ENCODE data around the gene RIMBP3B. TPM values are rescaled to one million over a fixed set of nuclear protein-coding genes. Genes with fewer than 3 reads are reported as not detected.
A peak's percentile ranks its signal among the peaks of the same experiment; 100 is the strongest.
"Not testable (repeated sequence)": the region's sequence is repeated elsewhere in the genome, so short reads cannot be mapped to it uniquely, and the experiment has no call there.

Gene RIMBP3B
- total RNA-seq, 6 experiments from 2014 or later: 0.04 TPM; not detected in 5

DNA sequence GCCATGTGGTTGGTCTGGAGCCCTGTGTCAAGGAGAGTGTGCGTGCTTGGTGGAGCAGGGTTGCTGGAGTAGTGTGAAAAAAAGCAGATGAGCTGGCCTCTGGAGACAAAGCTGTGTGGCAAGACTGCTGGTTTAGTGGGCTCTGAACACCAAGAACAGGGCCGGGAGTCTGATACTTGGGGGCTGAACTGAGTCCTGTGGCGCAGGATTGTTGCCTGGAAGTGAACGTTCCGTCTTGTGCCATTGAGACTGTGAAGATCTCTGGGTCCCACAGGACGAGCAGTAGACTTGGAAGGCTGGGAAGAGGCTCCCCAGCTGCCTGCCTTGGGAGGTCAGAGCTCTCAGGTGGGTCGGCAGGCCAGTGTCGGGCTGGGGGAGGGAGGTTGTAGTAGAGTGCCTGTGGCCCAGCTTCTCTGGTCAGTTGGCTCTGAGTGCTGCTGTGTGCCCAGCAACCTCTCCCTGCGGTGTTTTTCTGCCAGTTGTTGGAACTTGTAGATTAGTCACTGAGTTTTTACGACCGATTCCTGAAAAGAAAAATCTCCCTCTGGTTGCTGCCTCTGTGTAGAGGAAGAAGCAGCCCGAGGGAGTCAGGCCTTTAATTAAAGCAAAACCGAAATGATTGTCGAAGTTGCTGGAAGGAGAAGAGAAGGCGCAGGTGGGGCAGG is 35.6 kb downstream of the RIMBP3B start:
- H3K4me1 ChIP-seq; intact Hi-C loops (cut with DNase I); H3K9me3 ChIP-seq; H3K27ac ChIP-seq; H3K27me3 ChIP-seq; H3K4me3 ChIP-seq; ATAC-seq; H3K36me3 ChIP-seq: not testable (repeated sequence)
- peak in 1 of 3 donors; percentile 23 for DNase-seq
- no CpG with 5 or more reads among the region's 15 CpGs for WGBS (ENCODE audit: insufficient coverage, low coverage, low lambda C conversion rate, missing lambda C conversion rate)

DNA sequence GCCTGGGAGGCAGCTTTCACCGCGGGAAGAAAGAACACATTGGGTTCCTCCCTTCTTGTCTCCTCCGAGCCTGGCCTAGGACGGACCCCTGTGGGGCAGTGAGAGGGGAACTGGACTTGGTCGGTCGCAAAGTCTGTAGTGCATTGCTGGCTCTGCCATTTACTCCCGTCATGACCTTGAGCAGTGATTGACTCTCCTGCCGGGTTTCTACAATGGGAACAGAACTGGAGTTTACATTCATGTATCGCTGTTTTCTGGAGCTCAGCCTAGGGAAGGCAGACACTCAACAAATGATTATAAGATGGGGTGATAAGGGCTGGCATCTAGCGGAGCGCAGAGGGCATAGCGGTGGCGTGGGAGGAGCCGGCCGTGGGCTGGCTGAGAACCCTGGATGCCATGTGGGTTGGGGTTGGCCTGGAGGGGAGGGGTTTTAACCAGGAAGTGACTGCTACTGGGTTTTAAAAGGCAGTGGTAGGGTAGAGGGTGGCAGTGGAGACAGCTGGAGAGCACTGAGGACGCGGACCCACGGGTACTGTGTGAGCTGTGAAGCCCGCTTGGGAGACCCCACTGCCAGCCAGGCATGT is 36.7 kb downstream of the RIMBP3B start:
- H3K27me3 ChIP-seq; H3K27ac ChIP-seq; H3K36me3 ChIP-seq; H3K9me3 ChIP-seq; intact Hi-C loops (cut with DNase I); H3K4me3 ChIP-seq; H3K4me1 ChIP-seq: not testable (repeated sequence)
- 0% methylated on average over 3 of the region's 19 CpGs for WGBS (ENCODE audit: insufficient coverage, low coverage, low lambda C conversion rate, missing lambda C conversion rate)
- peak in 1 of 3 donors; percentile 20 for DNase-seq
- peak; percentile 64 to 80 (median 73) for ATAC-seq

DNA sequence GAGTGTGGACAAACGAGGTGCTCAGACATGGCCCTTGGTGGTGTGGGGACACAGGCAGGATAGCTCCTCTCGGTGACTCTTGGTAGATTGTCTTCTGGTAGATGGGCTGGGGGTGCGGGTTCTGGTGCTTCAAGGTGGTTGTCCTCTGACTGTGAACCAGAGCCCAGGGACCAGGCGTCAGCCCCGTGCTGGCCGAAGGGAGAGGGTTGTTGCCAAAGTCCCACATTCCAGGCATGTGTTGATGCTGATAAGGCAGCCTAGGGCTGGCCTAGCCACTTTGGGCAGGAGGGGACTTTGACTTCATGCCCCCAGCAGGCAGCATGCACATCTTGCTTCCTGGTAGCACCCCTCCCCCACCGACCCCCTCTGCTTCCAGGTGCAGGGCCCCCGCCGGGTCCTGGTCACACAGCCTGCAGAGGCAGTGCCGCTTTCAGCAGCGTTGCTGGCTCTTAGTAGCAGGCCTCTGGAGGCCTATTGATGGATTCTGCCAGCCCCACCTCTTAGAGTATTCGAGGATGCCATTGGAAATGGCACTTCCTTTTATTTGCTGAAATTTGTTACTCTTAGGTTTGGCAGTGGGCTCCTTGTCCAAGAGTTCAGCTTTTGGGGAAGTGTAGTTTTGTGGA is 40.6 kb downstream of the RIMBP3B start:
- H3K4me1 ChIP-seq; H3K9me3 ChIP-seq; H3K27ac ChIP-seq; H3K36me3 ChIP-seq; H3K4me3 ChIP-seq; intact Hi-C loops (cut with DNase I); H3K27me3 ChIP-seq; DNase-seq: not testable (repeated sequence)
- ATAC-seq: peak; percentile 52 to 73 (median 60)
- no CpG with 5 or more reads among the region's 12 CpGs for WGBS (ENCODE audit: insufficient coverage, low coverage, low lambda C conversion rate, missing lambda C conversion rate)

DNA sequence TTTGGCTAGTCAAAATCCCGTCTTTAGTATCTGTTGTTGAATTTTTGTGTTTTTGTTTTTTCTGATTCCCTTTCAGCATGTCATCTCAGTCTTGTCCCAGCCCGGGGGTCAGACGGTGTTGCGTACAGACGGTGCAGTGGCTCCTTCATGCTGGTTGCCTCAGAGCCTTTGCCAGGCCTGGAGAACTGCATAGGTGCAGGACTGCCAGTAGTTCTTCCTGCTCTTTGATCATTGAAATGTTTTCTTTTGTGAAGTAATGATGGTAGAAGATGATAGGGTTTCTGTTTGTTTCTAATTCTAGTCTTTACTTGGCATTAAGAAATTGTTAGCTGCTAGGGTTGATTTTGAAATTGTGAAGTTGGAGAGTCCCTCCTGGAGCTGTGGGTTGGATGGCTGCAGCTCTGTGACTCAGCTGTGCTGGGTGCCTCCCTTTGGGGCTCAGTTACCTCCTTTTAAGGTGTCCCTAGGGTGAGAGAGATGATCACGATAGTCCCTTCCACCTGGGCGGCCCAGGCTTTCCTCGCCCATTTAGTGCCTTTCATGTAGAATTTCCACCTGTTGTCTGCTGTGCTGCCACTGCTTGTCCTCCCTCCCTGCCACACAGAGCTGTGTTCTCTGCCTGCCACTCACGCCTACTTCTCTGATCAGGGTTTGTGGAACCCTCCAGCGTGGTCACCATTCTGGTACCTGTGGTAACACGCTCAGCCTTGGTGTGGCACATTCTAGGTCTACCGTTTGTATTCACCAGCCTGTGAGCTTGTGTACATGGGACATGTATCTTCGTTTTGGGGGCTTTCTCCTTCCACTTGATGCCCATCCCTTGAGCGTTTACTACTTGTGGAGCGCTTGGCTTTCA is 51.1 kb downstream of the RIMBP3B start:
- H3K4me3 ChIP-seq; H3K27ac ChIP-seq; H3K9me3 ChIP-seq; H3K4me1 ChIP-seq; H3K27me3 ChIP-seq; DNase-seq; ATAC-seq; H3K36me3 ChIP-seq; intact Hi-C loops (cut with DNase I): not testable (repeated sequence)
- WGBS (ENCODE audit: insufficient coverage, low coverage, low lambda C conversion rate, missing lambda C conversion rate): no CpG with 5 or more reads among the region's 15 CpGs

DNA sequence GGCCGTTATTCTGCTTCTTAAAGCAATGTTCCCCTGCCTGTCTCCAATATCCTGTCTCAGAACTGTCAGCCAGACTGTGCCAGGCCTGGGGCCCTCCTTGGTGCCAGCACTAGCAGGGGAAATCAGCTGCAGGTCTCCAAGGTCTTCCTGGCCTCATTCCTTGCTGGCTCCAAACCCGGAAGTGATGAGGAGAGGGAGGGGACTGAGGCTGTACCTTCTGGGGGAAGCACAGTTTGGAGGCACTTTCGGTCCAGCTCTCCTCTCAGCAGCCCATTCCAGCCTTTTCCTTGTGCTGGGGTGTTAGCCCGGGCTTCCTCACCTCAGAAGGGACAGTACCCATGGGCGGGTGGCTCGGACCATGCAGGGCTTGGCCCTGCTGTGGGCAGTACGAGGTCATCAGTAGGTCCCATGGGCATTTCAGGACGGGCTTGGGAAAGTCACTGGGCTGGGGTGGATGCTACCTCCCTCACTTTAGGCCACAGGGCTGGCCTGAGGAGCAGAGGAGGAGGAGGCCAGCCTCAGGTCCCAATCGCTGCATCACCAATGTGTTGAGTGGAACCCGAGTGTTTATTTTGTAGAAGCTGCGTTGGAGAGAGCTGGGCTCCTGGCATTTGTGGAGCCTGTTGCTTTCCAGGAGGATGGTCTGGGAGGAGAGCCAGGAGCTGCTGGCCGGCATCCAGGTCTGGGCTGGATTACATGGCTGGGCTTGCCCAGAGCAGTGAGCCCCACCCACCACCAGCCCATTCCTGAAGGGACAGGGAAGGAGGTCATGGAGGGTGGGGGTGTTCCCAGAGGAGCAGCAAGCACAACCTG is 52.7 kb downstream of the RIMBP3B start:
- intact Hi-C loops (cut with DNase I); H3K27me3 ChIP-seq; H3K36me3 ChIP-seq; H3K4me1 ChIP-seq; H3K9me3 ChIP-seq; H3K27ac ChIP-seq; H3K4me3 ChIP-seq: not testable (repeated sequence)
- peak; percentile 76 to 80 (median 78) for ATAC-seq
- DNase-seq: peak in 2 of 3 donors; percentile 16 to 46
- WGBS (ENCODE audit: insufficient coverage, low coverage, low lambda C conversion rate, missing lambda C conversion rate): no CpG with 5 or more reads among the region's 12 CpGs

DNA sequence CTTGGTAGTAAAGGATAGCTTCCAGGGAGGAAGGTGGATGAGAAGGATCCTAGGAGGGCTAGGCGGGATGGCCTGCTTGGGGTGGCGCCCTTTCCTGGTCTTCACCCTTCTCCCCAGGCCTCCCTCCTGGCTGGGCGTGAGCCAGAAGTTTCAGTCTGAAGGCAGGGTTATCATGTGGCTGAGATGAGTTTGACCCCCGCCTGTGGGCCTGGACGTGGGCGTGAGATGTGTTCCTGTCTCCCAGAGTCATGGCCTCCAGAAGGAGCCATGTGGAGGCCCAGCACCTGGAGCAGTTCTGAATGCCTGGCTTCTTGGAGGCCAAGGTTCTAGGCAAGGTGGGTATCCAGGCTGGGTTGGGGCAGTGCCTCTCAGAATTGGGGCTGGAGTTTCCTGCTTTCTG is 54.5 kb downstream of the RIMBP3B start:
- ATAC-seq; H3K9me3 ChIP-seq; H3K4me3 ChIP-seq; H3K27ac ChIP-seq; H3K4me1 ChIP-seq; H3K36me3 ChIP-seq; H3K27me3 ChIP-seq; intact Hi-C loops (cut with DNase I): not testable (repeated sequence)
- DNase-seq: peak in 2 of 3 donors; percentile 7 to 11
- WGBS (ENCODE audit: insufficient coverage, low coverage, low lambda C conversion rate, missing lambda C conversion rate): 88% methylated on average over 4 of the region's 6 CpGs

Small RNAs within 50 kb of the gene (small RNA-seq; reads per million reads assigned to genes)
- gene RF00492 (0 reads per million in 2 experiments), gene RN7SKP63 (0 reads per million in 2 experiments)

Other genes starting within 250 kb of the RIMBP3B start
- gene HIC2, start 33.6 kb downstream of the RIMBP3B start, total RNA-seq: 1 to 10 TPM in 5 of 6 experiments, under 1 TPM in 1; 0.88 to 1.9 (median 1.4) TPM
- gene TMEM191C, start 83.6 kb downstream of the RIMBP3B start, total RNA-seq: 1 to 10 TPM in 1 of 6 experiments, under 1 TPM in 5; 0.12 to 1.4 (median 0.66) TPM
- gene RIMBP3C, start 167.7 kb downstream of the RIMBP3B start, total RNA-seq: under 1 TPM in 3 of 6 experiments, not detected in 3; 0.07 to 0.12 (median 0.09) TPM
- gene UBE2L3, start 184.0 kb downstream of the RIMBP3B start, total RNA-seq: 10 to 100 TPM; 16.8 to 34.4 (median 22.1) TPM
- gene YDJC, start 246.3 kb downstream of the RIMBP3B start, total RNA-seq: 10 to 100 TPM in 2 of 6 experiments, 1 to 10 TPM in 4; 7.1 to 29.0 (median 7.8) TPM
- not detected for gene CCDC116, start 249.0 kb downstream of the RIMBP3B start, total RNA-seq